ENCODE measurements around the gene CACNG1.

Gene CACNG1

GRCh38 chr17:67044940-67045339 lies 586 bp downstream of the CACNG1 start:
- no peak overlapping the region for H3K4me3 ChIP-seq (ENCODE audit: low read depth, low read length)
- no peak for DNase-seq (ENCODE audit: low read depth)
- TF ChIP-seq POLR2A (IDR thresholded peaks at IDR 0.05; ENCODE audit: extremely low read depth, insufficient read length): no peak

- TF ChIP-seq POLR2A (IDR thresholded peaks at IDR 0.05; ENCODE audit: extremely low read depth, insufficient read length): no peak
- no peak for TF ChIP-seq MAX (IDR thresholded peaks at IDR 0.05; ENCODE audit: low read depth, low read length)
- no peak for DNase-seq (ENCODE audit: low read depth)
- H3K4me3 ChIP-seq (ENCODE audit: low read depth, low read length): no peak overlapping the region
Observed at GRCh38 chr17:67046398-67046797, 2.0 kb downstream of the CACNG1 start.

- no peak for TF ChIP-seq MAX (IDR thresholded peaks at IDR 0.05; ENCODE audit: low read depth, low read length)
- TF ChIP-seq CTCF (IDR thresholded peaks at IDR 0.05; ENCODE audit: low read depth, low read length): no peak
- no peak for TF ChIP-seq POLR2A (IDR thresholded peaks at IDR 0.05; ENCODE audit: extremely low read depth, insufficient read length)
- no peak for TF ChIP-seq MYC (IDR thresholded peaks at IDR 0.05; ENCODE audit: low read depth, low read length)
- no peak overlapping the region for H3K4me3 ChIP-seq (ENCODE audit: low read depth, low read length)
- DNase-seq (ENCODE audit: low read depth): no peak
Observed at GRCh38 chr17:67047382-67047781, 3.0 kb downstream of the CACNG1 start.

GRCh38 chr17:67049025-67049739 lies 4.8 kb downstream of the CACNG1 start:
- TF ChIP-seq CTCF (IDR thresholded peaks at IDR 0.05; ENCODE audit: low read depth, low read length): no peak
- no peak for TF ChIP-seq POLR2A (IDR thresholded peaks at IDR 0.05; ENCODE audit: extremely low read depth, insufficient read length)
- TF ChIP-seq MYC (IDR thresholded peaks at IDR 0.05; ENCODE audit: low read depth, low read length): no peak
- TF ChIP-seq MAX (IDR thresholded peaks at IDR 0.05; ENCODE audit: low read depth, low read length): no peak
- no peak for DNase-seq (ENCODE audit: low read depth)
- no peak overlapping the region for H3K4me3 ChIP-seq (ENCODE audit: low read depth, low read length)

GRCh38 chr17:67050066-67050465 lies 5.7 kb downstream of the CACNG1 start:
- TF ChIP-seq MAX (IDR thresholded peaks at IDR 0.05; ENCODE audit: low read depth, low read length) (no peak), MYC (IDR thresholded peaks at IDR 0.05; ENCODE audit: low read depth, low read length) (no peak), POLR2A (IDR thresholded peaks at IDR 0.05; ENCODE audit: extremely low read depth, insufficient read length) (no peak), CTCF (IDR thresholded peaks at IDR 0.05; ENCODE audit: low read depth, low read length) (no peak)
- DNase-seq (ENCODE audit: low read depth): no peak

GRCh38 chr17:67050471-67051154 lies 6.3 kb downstream of the CACNG1 start:
- TF ChIP-seq POLR2A (IDR thresholded peaks at IDR 0.05; ENCODE audit: extremely low read depth, insufficient read length): no peak
- no peak for TF ChIP-seq MAX (IDR thresholded peaks at IDR 0.05; ENCODE audit: low read depth, low read length)
- no peak for TF ChIP-seq MYC (IDR thresholded peaks at IDR 0.05; ENCODE audit: low read depth, low read length)
- TF ChIP-seq CTCF (IDR thresholded peaks at IDR 0.05; ENCODE audit: low read depth, low read length): no peak
- H3K4me3 ChIP-seq (ENCODE audit: low read depth, low read length): no peak overlapping the region
- no peak for DNase-seq (ENCODE audit: low read depth)

More at GRCh38 chr17:67050066-67050465, 5.7 kb downstream of the CACNG1 start:
- no peak overlapping the region for H3K4me3 ChIP-seq (ENCODE audit: low read depth, low read length)
